ENCODE results near the gene MINDY2. TPM values are rescaled to one million over a fixed set of nuclear protein-coding genes. Genes with fewer than 3 reads are reported as not detected.
"Not testable (repeated sequence)": the region's sequence is repeated elsewhere in the genome, so short reads cannot be mapped to it uniquely, and the experiment has no call there.

The MINDY2 gene
- total RNA-seq, 1 experiment from 2014 or later: 6.8 TPM

DNA sequence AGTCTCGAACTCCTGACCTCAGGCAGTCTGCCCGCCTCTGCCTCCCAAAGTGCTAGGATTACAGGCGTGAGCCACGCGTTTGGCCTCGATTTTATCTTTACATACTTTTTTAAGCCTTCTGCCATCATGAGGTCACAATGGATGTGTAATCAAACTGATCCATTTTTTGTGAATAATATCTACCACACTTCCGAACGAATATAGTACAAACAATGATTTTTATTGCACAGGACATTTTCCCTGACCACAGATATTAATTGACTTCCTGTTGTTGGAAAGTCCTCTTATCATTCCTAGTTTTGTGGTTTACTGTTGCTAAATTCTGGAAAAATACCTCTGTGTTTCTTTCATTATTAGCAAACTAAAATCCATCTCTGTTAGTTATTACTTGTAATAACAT, 68.9 kb downstream of the MINDY2 start:
- in situ Hi-C loops (cut with HindIII; ENCODE audit: low pct_unique_long_range_greater_than_20kb, low sequenced_read_pairs) (no loop called here), intact Hi-C loops (cut with micrococcal nuclease; ENCODE audit: unreplicated experiment) (no loop called here)
- ChIA-PET POLR2A (no interaction called here), CTCF (interaction anchor here (0.6 to 0.7 kb wide), 3 partner anchors 18 to 257 kb away, joined by 3 to 7 read pairs (median 3); no protein-coding TSS in a partner anchor)
- DNase-seq (ENCODE audit: low read depth, low spot score) (no peak), ATAC-seq (no peak)
- H3K27ac ChIP-seq (ENCODE audit: low read length): no peak overlapping the region
- no peaks in the 10 kb centered on the region for H3K36me3 ChIP-seq (ENCODE audit: control insufficient read depth, insufficient read depth, low read length)
- H3K9me3 ChIP-seq (ENCODE audit: control insufficient read depth, insufficient read depth, low read depth, low read length): no peaks in the 10 kb centered on the region
- no peaks in the 10 kb centered on the region for H3K4me1 ChIP-seq (ENCODE audit: control insufficient read depth, insufficient read depth, low read length)
- TF ChIP-seq, protein P1, sequence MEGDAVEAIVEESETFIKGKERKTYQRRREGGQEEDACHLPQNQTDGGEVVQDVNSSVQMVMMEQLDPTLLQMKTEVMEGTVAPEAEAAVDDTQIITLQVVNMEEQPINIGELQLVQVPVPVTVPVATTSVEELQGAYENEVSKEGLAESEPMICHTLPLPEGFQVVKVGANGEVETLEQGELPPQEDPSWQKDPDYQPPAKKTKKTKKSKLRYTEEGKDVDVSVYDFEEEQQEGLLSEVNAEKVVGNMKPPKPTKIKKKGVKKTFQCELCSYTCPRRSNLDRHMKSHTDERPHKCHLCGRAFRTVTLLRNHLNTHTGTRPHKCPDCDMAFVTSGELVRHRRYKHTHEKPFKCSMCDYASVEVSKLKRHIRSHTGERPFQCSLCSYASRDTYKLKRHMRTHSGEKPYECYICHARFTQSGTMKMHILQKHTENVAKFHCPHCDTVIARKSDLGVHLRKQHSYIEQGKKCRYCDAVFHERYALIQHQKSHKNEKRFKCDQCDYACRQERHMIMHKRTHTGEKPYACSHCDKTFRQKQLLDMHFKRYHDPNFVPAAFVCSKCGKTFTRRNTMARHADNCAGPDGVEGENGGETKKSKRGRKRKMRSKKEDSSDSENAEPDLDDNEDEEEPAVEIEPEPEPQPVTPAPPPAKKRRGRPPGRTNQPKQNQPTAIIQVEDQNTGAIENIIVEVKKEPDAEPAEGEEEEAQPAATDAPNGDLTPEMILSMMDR (IDR thresholded peaks at IDR 0.05): no peak
- TF ChIP-seq POLR2AphosphoS5 (IDR thresholded peaks at IDR 0.05; ENCODE audit: low read depth, low read length): no peak
- no peak for TF ChIP-seq SIN3A (IDR thresholded peaks at IDR 0.05; ENCODE audit: borderline replicate concordance, insufficient read depth, low read depth, low read length)
- TF ChIP-seq TCF7L2 (IDR thresholded peaks at IDR 0.05; ENCODE audit: low read depth, low read length): no peak
- TF ChIP-seq, protein P2, sequence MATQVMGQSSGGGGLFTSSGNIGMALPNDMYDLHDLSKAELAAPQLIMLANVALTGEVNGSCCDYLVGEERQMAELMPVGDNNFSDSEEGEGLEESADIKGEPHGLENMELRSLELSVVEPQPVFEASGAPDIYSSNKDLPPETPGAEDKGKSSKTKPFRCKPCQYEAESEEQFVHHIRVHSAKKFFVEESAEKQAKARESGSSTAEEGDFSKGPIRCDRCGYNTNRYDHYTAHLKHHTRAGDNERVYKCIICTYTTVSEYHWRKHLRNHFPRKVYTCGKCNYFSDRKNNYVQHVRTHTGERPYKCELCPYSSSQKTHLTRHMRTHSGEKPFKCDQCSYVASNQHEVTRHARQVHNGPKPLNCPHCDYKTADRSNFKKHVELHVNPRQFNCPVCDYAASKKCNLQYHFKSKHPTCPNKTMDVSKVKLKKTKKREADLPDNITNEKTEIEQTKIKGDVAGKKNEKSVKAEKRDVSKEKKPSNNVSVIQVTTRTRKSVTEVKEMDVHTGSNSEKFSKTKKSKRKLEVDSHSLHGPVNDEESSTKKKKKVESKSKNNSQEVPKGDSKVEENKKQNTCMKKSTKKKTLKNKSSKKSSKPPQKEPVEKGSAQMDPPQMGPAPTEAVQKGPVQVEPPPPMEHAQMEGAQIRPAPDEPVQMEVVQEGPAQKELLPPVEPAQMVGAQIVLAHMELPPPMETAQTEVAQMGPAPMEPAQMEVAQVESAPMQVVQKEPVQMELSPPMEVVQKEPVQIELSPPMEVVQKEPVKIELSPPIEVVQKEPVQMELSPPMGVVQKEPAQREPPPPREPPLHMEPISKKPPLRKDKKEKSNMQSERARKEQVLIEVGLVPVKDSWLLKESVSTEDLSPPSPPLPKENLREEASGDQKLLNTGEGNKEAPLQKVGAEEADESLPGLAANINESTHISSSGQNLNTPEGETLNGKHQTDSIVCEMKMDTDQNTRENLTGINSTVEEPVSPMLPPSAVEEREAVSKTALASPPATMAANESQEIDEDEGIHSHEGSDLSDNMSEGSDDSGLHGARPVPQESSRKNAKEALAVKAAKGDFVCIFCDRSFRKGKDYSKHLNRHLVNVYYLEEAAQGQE (IDR thresholded peaks at IDR 0.05; ENCODE audit: insufficient read depth in 1 of 2, low read depth in 2 of 2, low read length in 1 of 2): no peak
- no peaks in the 10 kb centered on the region for H3K27me3 ChIP-seq (ENCODE audit: control insufficient read depth, insufficient read depth, low read length)
- no peak overlapping the region for H3K4me3 ChIP-seq (ENCODE audit: low read depth in 2 of 2, low read length in 2 of 2)
- BruUV-seq (replicated peaks): no TSS peak

DNA sequence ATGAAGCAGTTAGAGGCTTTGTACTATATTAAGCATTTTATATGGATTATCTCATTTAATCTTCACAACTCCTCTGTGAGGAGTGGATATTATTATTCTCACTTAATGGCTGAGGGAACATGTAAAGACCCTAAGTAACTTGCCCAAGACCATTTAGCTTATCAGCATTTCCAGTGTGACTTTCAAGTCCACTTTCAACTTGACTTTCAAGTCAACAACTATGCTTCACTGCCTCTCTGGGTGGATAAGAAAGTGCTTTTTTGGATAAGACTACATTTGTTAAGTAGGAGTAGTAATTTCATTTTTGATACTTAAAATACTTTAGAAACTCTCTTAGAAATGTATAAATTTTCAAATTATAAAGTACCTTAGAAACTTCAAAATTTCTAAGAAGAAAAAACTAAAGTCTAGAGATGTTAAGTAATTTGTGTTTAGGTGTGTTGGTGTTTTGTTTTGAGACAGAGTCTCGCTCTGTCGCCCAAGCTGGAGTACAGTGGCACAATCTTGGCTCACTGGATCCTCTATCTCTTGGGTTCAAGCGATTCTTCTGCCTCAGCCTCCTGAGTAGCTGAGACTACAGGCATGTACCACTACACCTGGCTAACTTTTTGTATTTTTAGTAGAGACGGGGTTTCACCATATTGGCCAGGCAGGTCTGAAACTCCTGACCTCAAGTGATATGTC, 71.8 kb downstream of the MINDY2 start:
- H3K27ac ChIP-seq (ENCODE audit: low read length): no peak overlapping the region
- no peak overlapping the region for H3K4me3 ChIP-seq (ENCODE audit: low read depth in 2 of 2, low read length in 2 of 2)
- TF ChIP-seq POLR2AphosphoS5 (IDR thresholded peaks at IDR 0.05; ENCODE audit: low read depth, low read length) (no peak), TCF7L2 (IDR thresholded peaks at IDR 0.05; ENCODE audit: low read depth, low read length) (no peak), SIN3A (IDR thresholded peaks at IDR 0.05; ENCODE audit: borderline replicate concordance, insufficient read depth, low read depth, low read length) (no peak)
- TF ChIP-seq, protein P2 (IDR thresholded peaks at IDR 0.05; ENCODE audit: insufficient read depth in 1 of 2, low read depth in 2 of 2, low read length in 1 of 2): no peak
- TF ChIP-seq, protein P1 (IDR thresholded peaks at IDR 0.05): no peak
- no peaks in the 10 kb centered on the region for H3K27me3 ChIP-seq (ENCODE audit: control insufficient read depth, insufficient read depth, low read length)
- no peaks in the 10 kb centered on the region for H3K4me1 ChIP-seq (ENCODE audit: control insufficient read depth, insufficient read depth, low read length)
- ChIA-PET CTCF (no interaction called here), POLR2A (no interaction called here)
- no TSS peak for BruUV-seq (replicated peaks)
- intact Hi-C loops (cut with micrococcal nuclease; ENCODE audit: unreplicated experiment) (no loop called here), in situ Hi-C loops (cut with HindIII; ENCODE audit: low pct_unique_long_range_greater_than_20kb, low sequenced_read_pairs) (no loop called here)
- no peaks in the 10 kb centered on the region for H3K36me3 ChIP-seq (ENCODE audit: control insufficient read depth, insufficient read depth, low read length)
- ATAC-seq (no peak), DNase-seq (ENCODE audit: low read depth, low spot score) (no peak)
- no peaks in the 10 kb centered on the region for H3K9me3 ChIP-seq (ENCODE audit: control insufficient read depth, insufficient read depth, low read depth, low read length)

DNA sequence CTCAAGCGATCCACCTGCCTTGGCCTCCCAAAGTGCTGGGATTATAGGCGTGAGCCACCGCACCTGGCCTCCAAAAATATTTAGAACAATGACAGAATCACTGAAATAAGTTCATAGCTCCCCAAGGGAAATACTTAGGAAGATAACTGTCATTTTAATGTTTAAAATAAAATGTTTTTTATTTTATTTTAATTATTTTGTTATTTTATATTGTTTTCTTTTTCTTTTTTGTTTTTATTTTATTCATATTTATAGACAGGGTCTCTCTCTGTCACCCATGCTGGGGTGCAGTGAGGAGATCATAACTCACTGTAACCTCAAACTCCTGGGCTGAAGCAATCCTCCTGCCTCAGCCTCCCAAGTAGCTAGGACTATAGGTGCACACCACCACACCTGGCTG, 80.1 kb downstream of the MINDY2 start:
- DNase-seq (ENCODE audit: low read depth, low spot score); H3K27ac ChIP-seq (ENCODE audit: low read length); H3K4me1 ChIP-seq (ENCODE audit: control insufficient read depth, insufficient read depth, low read length); H3K9me3 ChIP-seq (ENCODE audit: control insufficient read depth, insufficient read depth, low read depth, low read length); in situ Hi-C loops (cut with HindIII; ENCODE audit: low pct_unique_long_range_greater_than_20kb, low sequenced_read_pairs); intact Hi-C loops (cut with micrococcal nuclease; ENCODE audit: unreplicated experiment); H3K4me3 ChIP-seq (ENCODE audit: low read depth in 2 of 2, low read length in 2 of 2); H3K36me3 ChIP-seq (ENCODE audit: control insufficient read depth, insufficient read depth, low read length); CTCF ChIA-PET; H3K27me3 ChIP-seq (ENCODE audit: control insufficient read depth, insufficient read depth, low read length); POLR2A ChIA-PET; ATAC-seq; BruUV-seq (replicated peaks): not testable (repeated sequence)
